T-helper 9 cell (primary cell): ENCODE results near the gene GTPBP10.

Experiments used
- DNase-seq: peaks from one replicate; pipeline ENCODE4 v3.0.0-alpha.2; 2020

The GTPBP10 gene

GRCh38 chr7:90383861-90384260 lies 37.3 kb downstream of the GTPBP10 start:
- no peak for DNase-seq

- DNase-seq, result no peak
Observed at GRCh38 chr7:90384433-90384832, 37.9 kb downstream of the GTPBP10 start.

GRCh38 chr7:90387470-90388240 lies 41.1 kb downstream of the GTPBP10 start:
- no peak for DNase-seq

- no peak for DNase-seq
Observed at GRCh38 chr7:90390926-90391325, 44.4 kb downstream of the GTPBP10 start.

GRCh38 chr7:90391488-90391887 lies 45.0 kb downstream of the GTPBP10 start:
- DNase-seq, result no peak

- no peak for DNase-seq
Observed at GRCh38 chr7:90396420-90396819, 49.9 kb downstream of the GTPBP10 start.

GRCh38 chr7:90401989-90402388 lies 55.5 kb downstream of the GTPBP10 start:
- DNase-seq, result no peak

- no peak for DNase-seq
Observed at GRCh38 chr7:90402785-90403173, 56.3 kb downstream of the GTPBP10 start.

- DNase-seq, result peak; percentile 63
Observed at GRCh38 chr7:90403174-90404113, 56.9 kb downstream of the GTPBP10 start, which contains the start of gene CLDN12. Gene CLDN12 (plus strand): TSS chr7:90403461. CDS start chr7:90412677, 9,216 bp downstream.

GRCh38 chr7:90404777-90405176 lies 58.3 kb downstream of the GTPBP10 start:
- DNase-seq, result no peak

- no peak for DNase-seq
Observed at GRCh38 chr7:90407484-90407821, 60.9 kb downstream of the GTPBP10 start.

- no peak for DNase-seq
Observed at GRCh38 chr7:90408142-90408541, 61.6 kb downstream of the GTPBP10 start.

- no peak for DNase-seq
Observed at GRCh38 chr7:90409667-90410066, 63.2 kb downstream of the GTPBP10 start.

GRCh38 chr7:90411510-90411909 lies 65.0 kb downstream of the GTPBP10 start:
- no peak for DNase-seq

- no peak for DNase-seq
Observed at GRCh38 chr7:90412458-90413184, 66.1 kb downstream of the GTPBP10 start.

- no peak for DNase-seq
Observed at GRCh38 chr7:90413185-90413528, 66.6 kb downstream of the GTPBP10 start.

GRCh38 chr7:90421651-90422050 lies 75.1 kb downstream of the GTPBP10 start:
- no peak for DNase-seq

- DNase-seq, result no peak
Observed at GRCh38 chr7:90424720-90425119, 78.2 kb downstream of the GTPBP10 start.

GRCh38 chr7:90425376-90425775 lies 78.9 kb downstream of the GTPBP10 start:
- DNase-seq, result no peak

GRCh38 chr7:90430614-90431460 lies 84.3 kb downstream of the GTPBP10 start:
- no peak for DNase-seq

GRCh38 chr7:90432752-90433151 lies 86.2 kb downstream of the GTPBP10 start:
- no peak for DNase-seq

GRCh38 chr7:90433221-90433620 lies 86.7 kb downstream of the GTPBP10 start:
- no peak for DNase-seq
